ENCODE measurements around the gene MYOM1.
"Not testable (repeated sequence)": the region's sequence is repeated elsewhere in the genome, so short reads cannot be mapped to it uniquely, and the experiment has no call there.

Gene MYOM1

GRCh38 chr18:3067722-3068121 is 152.0 kb downstream of the MYOM1 start:
- TF ChIP-seq CTCF (conservative IDR thresholded peaks at IDR 0.05; ENCODE audit: low read depth): no peak
- no peak overlapping the region for H3K27ac ChIP-seq
- DNase-seq (ENCODE audit: low spot score): no peak
- POLR2A ChIA-PET (ENCODE audit: low non-redundant PET): no interaction called here
- CTCF ChIA-PET: interaction anchor here (0.7 kb wide), 1 partner anchor 37 kb away, joined by 3 read pairs; no protein-coding TSS in a partner anchor

- POLR2A ChIA-PET (ENCODE audit: low non-redundant PET): no interaction called here
- DNase-seq (ENCODE audit: low spot score): no peak
- TF ChIP-seq CTCF (conservative IDR thresholded peaks at IDR 0.05; ENCODE audit: low read depth): no peak
- no peak overlapping the region for H3K27ac ChIP-seq
- CTCF ChIA-PET: no interaction called here
Observed at GRCh38 chr18:3067165-3067661, 152.6 kb downstream of the MYOM1 start.

- TF ChIP-seq CTCF (conservative IDR thresholded peaks at IDR 0.05; ENCODE audit: low read depth): no peak
- CTCF ChIA-PET: no interaction called here
- POLR2A ChIA-PET (ENCODE audit: low non-redundant PET): no interaction called here
- DNase-seq (ENCODE audit: low spot score): no peak
- H3K27ac ChIP-seq: no peak overlapping the region
Observed at GRCh38 chr18:3066341-3067110, 153.2 kb downstream of the MYOM1 start.

GRCh38 chr18:3063766-3064165 is 156.0 kb downstream of the MYOM1 start:
- CTCF ChIA-PET: interaction anchor here (0.7 to 1.4 kb wide), 7 partner anchors 12 to 97 kb away, joined by 3 to 6 read pairs (median 3); no protein-coding TSS in a partner anchor
- H3K27ac ChIP-seq; POLR2A ChIA-PET (ENCODE audit: low non-redundant PET); DNase-seq (ENCODE audit: low spot score): not testable (repeated sequence)

- CTCF ChIA-PET: interaction anchor here (0.5 to 1.4 kb wide), 17 partner anchors 9 to 218 kb away, joined by 3 to 6 read pairs (median 3); no protein-coding TSS in a partner anchor
- peak; percentile 54 for TF ChIP-seq CTCF (conservative IDR thresholded peaks at IDR 0.05; ENCODE audit: low read depth)
- POLR2A ChIA-PET (ENCODE audit: low non-redundant PET): no interaction called here
- no peak overlapping the region for H3K27ac ChIP-seq
- peak; percentile 22 for DNase-seq (ENCODE audit: low spot score)
Observed at GRCh38 chr18:3062798-3063680, 156.7 kb downstream of the MYOM1 start.

- ChIA-PET POLR2A (ENCODE audit: low non-redundant PET) (no interaction called here), CTCF (interaction anchor here (0.6 to 1.1 kb wide), 4 partner anchors 10 to 1467 kb away, joined by 3 to 4 read pairs (median 3); no protein-coding TSS in a partner anchor)
- DNase-seq (ENCODE audit: low spot score): no peak
- H3K27ac ChIP-seq: no peak overlapping the region
- no peak for TF ChIP-seq CTCF (conservative IDR thresholded peaks at IDR 0.05; ENCODE audit: low read depth)
Observed at GRCh38 chr18:3061581-3062312, 158.0 kb downstream of the MYOM1 start.

Measured in RWPE1 (cell line).